GM19239 (cell line): ENCODE measurements around the gene TEX51.

Experiments used
- DNase-seq: peaks from one replicate; pipeline ENCODE4 v3.0.0; 2011; ENCODE audit warnings: low spot score; ENCODE audit not compliant: insufficient read length
- FAIRE-seq: peaks from 2 replicates; lab custom pipeline; 2011; peaks lifted over from hg19 to GRCh38; lab: Jason Lieb, UNC

Gene TEX51

GRCh38 chr2:126890551-126891450 lies 7.9 kb upstream of the TEX51 start:
- DNase-seq: no peak
- FAIRE-seq: no peak

GRCh38 chr2:126891681-126892500 lies 6.8 kb upstream of the TEX51 start:
- DNase-seq (no peak), FAIRE-seq (no peak)

- FAIRE-seq (no peak), DNase-seq (no peak)
Measured at GRCh38 chr2:126893153-126893552, 5.5 kb upstream of the TEX51 start.

GRCh38 chr2:126893606-126894005 lies 5.1 kb upstream of the TEX51 start:
- FAIRE-seq: no peak
- DNase-seq: no peak

GRCh38 chr2:126894082-126894481 lies 4.6 kb upstream of the TEX51 start:
- FAIRE-seq: no peak

GRCh38 chr2:126894585-126895182 lies 4.0 kb upstream of the TEX51 start:
- FAIRE-seq (no peak), DNase-seq (no peak)

More at GRCh38 chr2:126894082-126894481, 4.6 kb upstream of the TEX51 start:
- no peak for DNase-seq

- DNase-seq (no peak), FAIRE-seq (no peak)
Measured at GRCh38 chr2:126895336-126895735, 3.4 kb upstream of the TEX51 start.

- no peak for DNase-seq
- FAIRE-seq: no peak
Measured at GRCh38 chr2:126896471-126896870, 2.2 kb upstream of the TEX51 start.

- FAIRE-seq (no peak), DNase-seq (no peak)
Measured at GRCh38 chr2:126899616-126900185, 1.0 kb downstream of the TEX51 start.

- no peak for FAIRE-seq
- no peak for DNase-seq
Measured at GRCh38 chr2:126900646-126901319, 2.1 kb downstream of the TEX51 start.

- FAIRE-seq (no peak), DNase-seq (no peak)
Measured at GRCh38 chr2:126901459-126901858, 2.8 kb downstream of the TEX51 start.

GRCh38 chr2:126902152-126902835 lies 3.6 kb downstream of the TEX51 start:
- FAIRE-seq (no peak), DNase-seq (no peak)

GRCh38 chr2:126902859-126903258 lies 4.2 kb downstream of the TEX51 start:
- DNase-seq (no peak), FAIRE-seq (no peak)

- no peak for FAIRE-seq
- no peak for DNase-seq
Measured at GRCh38 chr2:126905991-126906390, 7.3 kb downstream of the TEX51 start.

GRCh38 chr2:126906781-126907180 lies 8.1 kb downstream of the TEX51 start:
- DNase-seq (no peak), FAIRE-seq (no peak)

GRCh38 chr2:126907671-126908070 lies 9.0 kb downstream of the TEX51 start:
- FAIRE-seq (no peak), DNase-seq (no peak)

- DNase-seq (no peak), FAIRE-seq (no peak)
Measured at GRCh38 chr2:126908721-126909177, 10.1 kb downstream of the TEX51 start.

- DNase-seq (no peak), FAIRE-seq (no peak)
Measured at GRCh38 chr2:126909366-126909765, 10.7 kb downstream of the TEX51 start.

- no peak for DNase-seq
- FAIRE-seq: no peak
Measured at GRCh38 chr2:126909781-126910180, 11.1 kb downstream of the TEX51 start.
